Brain microvascular endothelial cell (primary cell): ENCODE data around the gene FAM118A.

Source experiments
- DNase-seq: peaks from one replicate; pipeline ENCODE4 v3.0.0-alpha.2; 2020
- H3K27ac ChIP-seq: fragments of 250-450 bp; sonication (Bioruptor Pico); 2 replicates; pipeline ENCODE4 v1.5.1; 2020; ENCODE audit warnings: mild to moderate bottlenecking, moderate library complexity
- H3K27me3 ChIP-seq: fragments of 250-450 bp; sonication (Bioruptor Pico); replicated peaks from 2 replicates; pipeline ENCODE4 v1.5.1; 2020; ENCODE audit warnings: mild to moderate bottlenecking
- H3K36me3 ChIP-seq: fragments of 250-450 bp; sonication (Bioruptor Pico); replicated peaks from 2 replicates; pipeline ENCODE4 v1.5.1; 2020; ENCODE audit warnings: mild to moderate bottlenecking
- H3K4me3 ChIP-seq: 2 replicates; pipeline ENCODE4 v1.5.1; 2011; ENCODE audit warnings: low read depth, mild to moderate bottlenecking, control low read depth, low read length, moderate library complexity
- CTCF ChIP-seq: IDR thresholded peaks from 2 replicates; pipeline ENCODE4 v1.5.1; 2011; ENCODE audit warnings: low read depth, mild to moderate bottlenecking, moderate library complexity, low read length, control low read depth, inconsistent platforms; ENCODE audit errors: missing control alignments
- in situ Hi-C: cut with HindIII; loops from 2 replicates; pipeline ENCODE4 v1.10.0; 2017; ENCODE audit warnings: low sequenced_read_pairs, low pct_ligation_motif_present

Gene FAM118A

GRCh38 chr22:45376009-45376408 lies 66.3 kb downstream of the FAM118A start:
- Histone ChIP-seq H3K36me3 (no peaks in the 10 kb centered on the region), H3K27me3 (no peaks in the 10 kb centered on the region), H3K27ac (no peak overlapping the region), H3K4me3 (no peak overlapping the region)
- in situ Hi-C loops: no loop called here
- DNase-seq: no peak
- no peak for TF ChIP-seq CTCF

- DNase-seq: no peak
- Histone ChIP-seq H3K36me3 (no peaks in the 10 kb centered on the region), H3K4me3 (no peak overlapping the region), H3K27me3 (no peaks in the 10 kb centered on the region), H3K27ac (no peak overlapping the region)
- in situ Hi-C loops: no loop called here
- no peak for TF ChIP-seq CTCF
Observed at GRCh38 chr22:45376703-45377102, 67.0 kb downstream of the FAM118A start.

- Histone ChIP-seq H3K4me3 (no peak overlapping the region), H3K36me3 (no peaks in the 10 kb centered on the region), H3K27ac (no peak overlapping the region), H3K27me3 (no peaks in the 10 kb centered on the region)
- TF ChIP-seq CTCF: no peak
- DNase-seq: no peak
- in situ Hi-C loops: no loop called here
Observed at GRCh38 chr22:45381348-45381747, 71.6 kb downstream of the FAM118A start.

GRCh38 chr22:45389546-45389945 lies 79.8 kb downstream of the FAM118A start:
- Histone ChIP-seq H3K36me3 (no peaks in the 10 kb centered on the region), H3K4me3 (no peak overlapping the region), H3K27ac (no peak overlapping the region), H3K27me3 (no peaks in the 10 kb centered on the region)
- no peak for TF ChIP-seq CTCF
- DNase-seq: no peak
- in situ Hi-C loops: no loop called here
